ENCODE measurements around the gene ACTL10. TPM values are rescaled to one million over a fixed set of nuclear protein-coding genes. Genes with fewer than 3 reads are reported as not detected.

ACTL10 gene
- total RNA-seq, 1 experiment from 2014 or later: 10.2 TPM

- in situ Hi-C loops (cut with HindIII; ENCODE audit: low pct_unique_long_range_greater_than_20kb, low sequenced_read_pairs): no loop called here
- no peak for DNase-seq (ENCODE audit: low read depth)
Measured at GRCh38 chr20:33658929-33659328, 7.8 kb upstream of the ACTL10 start.

- in situ Hi-C loops (cut with HindIII; ENCODE audit: low pct_unique_long_range_greater_than_20kb, low sequenced_read_pairs): no loop called here
- DNase-seq (ENCODE audit: low read depth): no peak
Measured at GRCh38 chr20:33659341-33660034, 7.3 kb upstream of the ACTL10 start.

GRCh38 chr20:33660035-33660684 is 6.6 kb upstream of the ACTL10 start:
- in situ Hi-C loops (cut with HindIII; ENCODE audit: low pct_unique_long_range_greater_than_20kb, low sequenced_read_pairs): no loop called here
- no peak for DNase-seq (ENCODE audit: low read depth)

- in situ Hi-C loops (cut with HindIII; ENCODE audit: low pct_unique_long_range_greater_than_20kb, low sequenced_read_pairs): no loop called here
- no peak for DNase-seq (ENCODE audit: low read depth)
Measured at GRCh38 chr20:33660685-33661058, 6.1 kb upstream of the ACTL10 start.

GRCh38 chr20:33662172-33662571 is 4.6 kb upstream of the ACTL10 start, which contains the start of gene C20orf144:
Gene C20orf144 (plus strand): TSS chr20:33662327. CDS start chr20:33662346, 19 bp downstream.
- no peak for DNase-seq (ENCODE audit: low read depth)
- in situ Hi-C loops (cut with HindIII; ENCODE audit: low pct_unique_long_range_greater_than_20kb, low sequenced_read_pairs): no loop called here

- in situ Hi-C loops (cut with HindIII; ENCODE audit: low pct_unique_long_range_greater_than_20kb, low sequenced_read_pairs): no loop called here
- DNase-seq (ENCODE audit: low read depth): peak; percentile 72
Measured at GRCh38 chr20:33663161-33664084, 3.3 kb upstream of the ACTL10 start.

GRCh38 chr20:33664085-33664761 is 2.5 kb upstream of the ACTL10 start:
- in situ Hi-C loops (cut with HindIII; ENCODE audit: low pct_unique_long_range_greater_than_20kb, low sequenced_read_pairs): no loop called here
- DNase-seq (ENCODE audit: low read depth): no peak

- no peak for DNase-seq (ENCODE audit: low read depth)
- in situ Hi-C loops (cut with HindIII; ENCODE audit: low pct_unique_long_range_greater_than_20kb, low sequenced_read_pairs): no loop called here
Measured at GRCh38 chr20:33664762-33665144, 2.0 kb upstream of the ACTL10 start.

GRCh38 chr20:33667245-33667675 is 517 bp downstream of the ACTL10 start:
- in situ Hi-C loops (cut with HindIII; ENCODE audit: low pct_unique_long_range_greater_than_20kb, low sequenced_read_pairs): no loop called here

GRCh38 chr20:33667676-33668465 is 1.1 kb downstream of the ACTL10 start:
- in situ Hi-C loops (cut with HindIII; ENCODE audit: low pct_unique_long_range_greater_than_20kb, low sequenced_read_pairs): no loop called here
- DNase-seq (ENCODE audit: low read depth): peak; percentile 83

More at GRCh38 chr20:33667245-33667675, 517 bp downstream of the ACTL10 start:
- peak; percentile 76 for DNase-seq (ENCODE audit: low read depth)

- in situ Hi-C loops (cut with HindIII; ENCODE audit: low pct_unique_long_range_greater_than_20kb, low sequenced_read_pairs): no loop called here
- DNase-seq (ENCODE audit: low read depth): no peak
Measured at GRCh38 chr20:33668466-33669155, 1.9 kb downstream of the ACTL10 start.

GRCh38 chr20:33669224-33669623 is 2.5 kb downstream of the ACTL10 start:
- no peak for DNase-seq (ENCODE audit: low read depth)
- in situ Hi-C loops (cut with HindIII; ENCODE audit: low pct_unique_long_range_greater_than_20kb, low sequenced_read_pairs): no loop called here

- no peak for DNase-seq (ENCODE audit: low read depth)
- in situ Hi-C loops (cut with HindIII; ENCODE audit: low pct_unique_long_range_greater_than_20kb, low sequenced_read_pairs): no loop called here
Measured at GRCh38 chr20:33669873-33670640, 3.3 kb downstream of the ACTL10 start.

- in situ Hi-C loops (cut with HindIII; ENCODE audit: low pct_unique_long_range_greater_than_20kb, low sequenced_read_pairs): no loop called here
- DNase-seq (ENCODE audit: low read depth): no peak
Measured at GRCh38 chr20:33670715-33671499, 4.2 kb downstream of the ACTL10 start.

GRCh38 chr20:33671573-33672288 is 5.0 kb downstream of the ACTL10 start:
- in situ Hi-C loops (cut with HindIII; ENCODE audit: low pct_unique_long_range_greater_than_20kb, low sequenced_read_pairs): no loop called here
- no peak for DNase-seq (ENCODE audit: low read depth)

Data from Caki2 (cell line).